Tibial artery (tissue), 4 donors: ENCODE data around the gene SLC41A3.

Experiments
- DNase-seq, 2 donors: peaks; one replicate each; pipeline ENCODE4 v3.0.0-alpha.2; 2019
- H3K27ac ChIP-seq, 2 donors: fragments of 200-600 bp; sonication (generic) in 1 of 2; 1 replicate in 1 of 2; 2 replicates in 1 of 2; pipeline ENCODE4 v1.5.1; 2018 to 2019; ENCODE audit warnings: mild to moderate bottlenecking in 1 of 2
- H3K27me3 ChIP-seq, 2 donors: fragments of 200-600 bp; sonication (generic) in 1 of 2; one replicate each; pipeline versions ENCODE4 v1.5.1 to v1.6.0; 2016 to 2019
- H3K36me3 ChIP-seq, 3 donors: fragments of 200-600 bp; sonication (generic) in 2 of 3; one replicate each; pipeline ENCODE4 v1.5.1; 2016 to 2019; ENCODE audit warnings: mild to moderate bottlenecking in 2 of 3
- H3K4me1 ChIP-seq, 4 donors: fragments of 200-600 bp; sonication (generic) in 2 of 4; 1 replicate in 3 of 4; 2 replicates in 1 of 4; pipeline ENCODE4 v1.5.1; 2016 to 2019
- H3K4me3 ChIP-seq, 2 donors: fragments of 200-600 bp; sonication (generic) in 1 of 2; 1 replicate in 1 of 2; 2 replicates in 1 of 2; pipeline ENCODE4 v1.5.1; 2018 to 2019; ENCODE audit warnings: mild to moderate bottlenecking in 2 of 2
- H3K9me3 ChIP-seq, 3 donors: fragments of 200-600 bp; sonication (generic) in 1 of 3; one replicate each; pipeline ENCODE4 v1.5.1; 2016 to 2019
- intact Hi-C: fragments of 100-400 bp; cut with DNase I; formaldehyde crosslinking; loops from one replicate; pipeline ENCODE4 v1.15.0; 2023; ENCODE audit warnings: low total_unique reads
- TF ChIP-seq, protein P1 (sequence below), 2 experiments: fragments of 200-600 bp in 1 of 2; fragments of 450-650 bp in 1 of 2; IDR thresholded peaks; one replicate each; pipeline ENCODE4 v1.5.1; 2017 to 2019; ENCODE audit warnings: antibody characterized with exemption in 2 of 2, mild to moderate bottlenecking in 1 of 2, moderate library complexity in 1 of 2

The SLC41A3 gene

DNA sequence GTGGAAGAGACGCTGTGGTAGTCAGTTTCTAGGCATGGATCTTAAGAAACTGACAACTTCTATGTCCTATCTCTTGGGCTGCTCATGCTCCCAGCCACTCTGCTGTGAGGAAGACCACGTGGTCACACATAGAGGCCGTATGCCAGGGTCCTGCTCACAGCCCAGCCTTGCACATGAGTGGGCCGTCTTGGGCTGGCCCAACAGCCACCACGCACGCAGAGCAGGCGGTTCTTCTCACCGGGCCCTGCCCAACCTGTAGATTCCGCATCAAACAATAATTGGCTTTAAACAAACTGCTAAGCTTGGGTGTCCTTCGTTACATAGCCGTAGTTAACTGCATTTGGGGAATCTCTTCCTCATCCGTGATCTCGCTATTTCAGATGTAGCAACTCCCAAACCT, 26.0 kb downstream of the SLC41A3 start:
- H3K4me1 ChIP-seq = peaks cover 0 to 10% (median 0%) of the 10 kb centered on the region in 4 donors
- TF ChIP-seq, protein P1, sequence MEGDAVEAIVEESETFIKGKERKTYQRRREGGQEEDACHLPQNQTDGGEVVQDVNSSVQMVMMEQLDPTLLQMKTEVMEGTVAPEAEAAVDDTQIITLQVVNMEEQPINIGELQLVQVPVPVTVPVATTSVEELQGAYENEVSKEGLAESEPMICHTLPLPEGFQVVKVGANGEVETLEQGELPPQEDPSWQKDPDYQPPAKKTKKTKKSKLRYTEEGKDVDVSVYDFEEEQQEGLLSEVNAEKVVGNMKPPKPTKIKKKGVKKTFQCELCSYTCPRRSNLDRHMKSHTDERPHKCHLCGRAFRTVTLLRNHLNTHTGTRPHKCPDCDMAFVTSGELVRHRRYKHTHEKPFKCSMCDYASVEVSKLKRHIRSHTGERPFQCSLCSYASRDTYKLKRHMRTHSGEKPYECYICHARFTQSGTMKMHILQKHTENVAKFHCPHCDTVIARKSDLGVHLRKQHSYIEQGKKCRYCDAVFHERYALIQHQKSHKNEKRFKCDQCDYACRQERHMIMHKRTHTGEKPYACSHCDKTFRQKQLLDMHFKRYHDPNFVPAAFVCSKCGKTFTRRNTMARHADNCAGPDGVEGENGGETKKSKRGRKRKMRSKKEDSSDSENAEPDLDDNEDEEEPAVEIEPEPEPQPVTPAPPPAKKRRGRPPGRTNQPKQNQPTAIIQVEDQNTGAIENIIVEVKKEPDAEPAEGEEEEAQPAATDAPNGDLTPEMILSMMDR (IDR thresholded peaks at IDR 0.05) = no peak
- H3K4me3 ChIP-seq = no peak overlapping the region
- DNase-seq = no peak
- H3K27ac ChIP-seq = no peak overlapping the region
- intact Hi-C loops = no loop called here
- no peaks in the 10 kb centered on the region for H3K9me3 ChIP-seq
- peaks cover 0 to 27% (median 0%) of the 10 kb centered on the region in 3 donors for H3K36me3 ChIP-seq
- no peaks in the 10 kb centered on the region for H3K27me3 ChIP-seq

DNA sequence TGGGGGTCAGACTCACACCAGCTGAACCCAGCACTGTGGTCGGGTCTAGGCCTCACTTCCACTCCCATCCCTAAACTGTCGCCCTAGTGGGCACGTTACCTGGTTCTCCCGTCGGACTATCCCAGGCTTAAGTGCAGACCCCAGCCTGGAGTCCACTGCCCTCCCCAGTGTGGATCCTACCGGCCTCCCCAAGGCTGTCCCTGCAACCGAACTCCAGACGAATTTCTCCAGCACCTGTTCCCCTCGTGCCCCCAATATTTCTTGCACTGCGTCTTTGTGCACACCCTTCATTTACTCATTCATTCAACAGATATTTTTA, 26.5 kb downstream of the SLC41A3 start:
- TF ChIP-seq, protein P1 (IDR thresholded peaks at IDR 0.05) = no peak
- H3K36me3 ChIP-seq = peaks cover 0 to 27% (median 0%) of the 10 kb centered on the region in 3 donors
- H3K27ac ChIP-seq = no peak overlapping the region
- DNase-seq = no peak
- no peak overlapping the region for H3K4me3 ChIP-seq
- H3K9me3 ChIP-seq = no peaks in the 10 kb centered on the region
- H3K4me1 ChIP-seq = peaks cover 0 to 10% (median 0%) of the 10 kb centered on the region in 4 donors
- intact Hi-C loops = no loop called here
- no peaks in the 10 kb centered on the region for H3K27me3 ChIP-seq

DNA sequence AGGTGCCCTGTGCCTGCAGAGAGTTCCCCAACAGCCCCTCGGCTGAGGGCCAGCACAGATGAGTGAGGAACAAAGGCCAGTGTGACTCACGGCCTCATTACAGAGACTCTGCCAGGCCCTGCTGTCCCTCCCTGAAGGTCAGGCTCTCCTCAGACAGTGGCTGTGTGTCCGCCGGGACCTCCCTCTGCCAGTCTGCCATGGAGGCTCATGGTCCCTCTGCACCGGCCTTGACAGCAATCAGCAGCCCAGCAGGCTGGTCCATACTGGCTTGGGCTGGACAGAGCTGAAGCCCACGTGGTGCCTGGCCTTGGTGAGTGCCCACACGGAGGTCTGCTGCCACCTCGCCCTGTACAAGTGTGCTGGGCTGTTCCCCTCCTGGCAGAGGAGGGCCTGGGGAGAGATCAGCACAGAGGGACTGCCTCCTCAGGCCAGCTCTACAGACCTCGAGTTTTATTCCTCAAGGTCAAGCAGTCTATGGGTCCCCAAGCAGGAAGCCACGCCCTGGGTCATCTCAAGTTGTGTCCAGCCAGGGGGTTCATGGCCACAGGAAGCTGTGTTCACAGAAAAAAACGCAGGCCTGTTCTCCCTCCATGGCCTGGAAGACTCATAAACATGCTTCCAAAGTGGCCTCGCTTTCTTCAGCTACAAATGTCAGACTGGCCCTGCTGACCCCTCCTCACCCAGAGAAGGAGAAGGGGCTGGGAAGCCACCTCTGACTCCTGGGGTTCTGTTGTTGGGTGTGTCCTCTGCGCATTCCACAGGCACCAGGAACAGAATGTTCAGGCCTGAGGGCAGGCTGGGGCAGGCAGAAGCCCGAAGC, 27.0 kb downstream of the SLC41A3 start:
- no peak for DNase-seq
- intact Hi-C loops = no loop called here
- no peak overlapping the region for H3K4me3 ChIP-seq
- H3K4me1 ChIP-seq = peaks cover 0 to 10% (median 0%) of the 10 kb centered on the region in 4 donors
- TF ChIP-seq, protein P1 (IDR thresholded peaks at IDR 0.05) = no peak
- no peak overlapping the region for H3K27ac ChIP-seq
- peaks cover 0 to 27% (median 0%) of the 10 kb centered on the region in 3 donors for H3K36me3 ChIP-seq
- no peaks in the 10 kb centered on the region for H3K27me3 ChIP-seq
- H3K9me3 ChIP-seq = no peaks in the 10 kb centered on the region

DNA sequence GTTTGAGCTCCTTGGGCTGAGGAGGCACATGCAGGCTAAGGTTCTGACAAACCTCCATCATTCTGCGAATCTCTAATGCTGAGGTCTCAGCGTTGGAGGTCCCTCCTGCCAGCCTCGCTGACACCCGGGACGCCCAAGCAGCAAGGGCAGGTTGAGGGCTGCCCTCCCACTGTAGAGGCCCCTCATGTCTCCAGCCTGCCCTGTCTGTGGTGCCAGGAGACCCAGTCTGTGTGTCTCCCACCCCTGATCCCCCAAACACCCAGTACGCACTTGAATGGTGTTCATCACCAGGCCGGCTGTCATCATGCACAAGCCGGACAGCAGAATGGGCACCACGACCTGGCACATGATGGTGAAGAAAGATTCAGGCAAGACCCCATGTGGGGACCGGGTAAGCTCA, 27.8 kb downstream of the SLC41A3 start:
- intact Hi-C loops = no loop called here
- DNase-seq = no peak

DNA sequence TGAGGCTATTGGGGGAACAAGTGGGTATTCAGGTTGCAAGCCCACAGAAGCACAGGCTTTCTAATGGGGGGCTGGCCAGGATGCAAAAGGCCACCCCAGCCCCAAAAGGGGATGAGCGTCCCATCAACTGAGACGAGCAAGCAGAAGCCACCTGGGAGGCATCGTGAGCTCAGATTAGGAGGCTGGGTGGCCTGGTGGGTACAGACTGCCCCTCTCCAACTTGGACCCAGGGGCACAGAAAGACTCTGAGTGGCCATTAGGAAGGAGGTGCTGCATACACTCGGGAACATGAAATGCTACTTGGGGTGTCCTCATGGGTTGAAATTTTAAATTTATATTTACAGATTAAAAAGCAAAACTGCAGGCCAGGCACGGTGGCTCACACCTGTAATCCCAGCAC, 29.1 kb downstream of the SLC41A3 start:
- TF ChIP-seq, protein P1 (IDR thresholded peaks at IDR 0.05) = no peak
- Histone ChIP-seq H3K36me3 (peaks cover 0 to 33% (median 11%) of the 10 kb centered on the region in 3 donors), H3K4me3 (no peak overlapping the region), H3K4me1 (peaks cover 0 to 10% (median 0%) of the 10 kb centered on the region in 4 donors), H3K27ac (no peak overlapping the region), H3K9me3 (no peaks in the 10 kb centered on the region), H3K27me3 (no peaks in the 10 kb centered on the region)
- DNase-seq = no peak
- intact Hi-C loops = no loop called here

More for the DNA sequence above, 27.8 kb downstream of the SLC41A3 start:
- H3K4me3 ChIP-seq = no peak overlapping the region
- H3K36me3 ChIP-seq = peaks cover 0 to 23% (median 0%) of the 10 kb centered on the region in 3 donors
- TF ChIP-seq, protein P1 (IDR thresholded peaks at IDR 0.05) = no peak
- peaks cover 0 to 10% (median 0%) of the 10 kb centered on the region in 4 donors for H3K4me1 ChIP-seq
- H3K27me3 ChIP-seq = no peaks in the 10 kb centered on the region
- no peaks in the 10 kb centered on the region for H3K9me3 ChIP-seq
- H3K27ac ChIP-seq = no peak overlapping the region
